GM18526 (cell line): ENCODE measurements around the gene ZNF394.

ENCODE experiments used
- POLR2A ChIP-seq: IDR thresholded peaks from 3 replicates; pipeline ENCODE4 v1.6.1; 2011; ENCODE audit not compliant: insufficient read length; ENCODE audit errors: extremely low read depth

The ZNF394 gene

DNA sequence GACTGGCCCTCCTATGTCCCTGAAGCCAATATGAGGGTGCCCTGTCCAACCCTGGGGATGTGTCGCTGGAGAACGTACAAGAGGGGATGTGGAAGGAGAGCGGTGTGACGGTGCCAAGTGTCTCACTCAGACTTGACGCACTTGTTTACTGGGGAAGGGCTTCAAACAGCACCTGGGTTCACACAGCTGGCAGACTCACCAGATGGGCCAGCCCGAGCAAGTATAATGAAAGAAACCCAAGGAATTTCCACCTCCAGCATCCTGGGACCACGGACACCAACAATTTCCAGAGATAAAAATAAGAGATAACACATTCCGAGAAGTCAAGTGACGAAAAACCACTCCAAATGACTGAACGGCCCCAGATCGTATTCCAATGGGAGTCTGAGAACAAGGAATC lies 39.4 kb downstream of the ZNF394 start:
- no peak for TF ChIP-seq POLR2A

DNA sequence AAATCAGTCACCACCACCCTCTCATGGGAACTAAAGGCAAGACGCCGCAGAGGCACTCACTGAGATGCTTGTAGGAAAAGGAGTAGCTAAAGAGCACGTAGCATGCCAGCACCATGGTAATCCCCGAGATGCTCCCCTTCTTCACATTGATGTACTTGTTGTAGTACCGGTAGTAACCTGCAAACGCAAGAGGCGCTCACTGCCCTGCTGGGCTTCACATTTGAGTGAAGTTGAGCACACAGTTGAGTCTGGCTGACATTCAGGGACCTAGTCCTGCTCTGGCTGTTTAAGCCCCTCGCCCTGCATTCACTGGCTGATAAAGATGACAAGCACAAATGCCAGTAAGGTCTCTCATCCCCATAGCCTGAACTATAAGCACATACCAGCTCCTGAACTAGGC lies 41.0 kb downstream of the ZNF394 start:
- TF ChIP-seq POLR2A, result no peak

DNA sequence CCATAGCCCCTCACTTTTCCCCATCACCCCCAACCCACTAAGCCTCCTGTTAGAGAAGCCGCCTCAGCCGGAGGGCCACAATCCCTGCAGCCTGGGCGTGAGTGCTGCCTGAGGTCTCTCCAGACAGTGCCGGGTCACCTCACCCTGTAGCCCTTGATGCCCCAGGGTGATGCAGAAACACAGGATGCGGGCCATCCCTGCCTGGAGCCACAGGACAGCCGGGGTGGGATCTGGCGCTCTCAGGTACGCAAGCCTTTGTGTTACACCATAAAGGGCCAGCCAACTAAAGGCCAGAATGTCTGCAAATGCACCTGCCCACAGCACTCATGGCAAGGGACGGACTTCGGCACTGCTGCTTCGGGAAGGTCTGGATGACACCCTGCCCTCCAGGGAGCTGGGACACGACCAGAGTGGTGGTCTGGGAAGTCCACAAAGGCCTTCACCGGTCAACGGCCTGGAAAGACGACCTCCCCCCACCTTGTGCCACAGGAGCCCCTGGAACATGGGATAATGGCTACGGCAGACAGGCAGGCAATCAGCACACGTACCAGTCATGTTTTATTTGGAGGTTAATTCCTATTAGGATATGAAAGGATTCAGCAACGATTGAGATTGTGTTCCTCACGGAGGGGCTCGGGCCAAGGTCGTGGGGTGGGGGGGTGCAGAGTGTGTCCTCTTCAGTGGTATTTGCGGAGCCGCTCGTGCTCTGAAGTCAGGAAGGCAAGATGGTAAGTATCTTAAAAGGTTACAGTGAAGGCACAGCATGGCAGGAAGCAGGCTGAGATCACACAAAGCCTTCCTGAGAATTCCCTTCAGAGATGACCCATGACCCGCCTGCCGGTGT lies 42.2 kb downstream of the ZNF394 start:
- TF ChIP-seq POLR2A, result no peak

DNA sequence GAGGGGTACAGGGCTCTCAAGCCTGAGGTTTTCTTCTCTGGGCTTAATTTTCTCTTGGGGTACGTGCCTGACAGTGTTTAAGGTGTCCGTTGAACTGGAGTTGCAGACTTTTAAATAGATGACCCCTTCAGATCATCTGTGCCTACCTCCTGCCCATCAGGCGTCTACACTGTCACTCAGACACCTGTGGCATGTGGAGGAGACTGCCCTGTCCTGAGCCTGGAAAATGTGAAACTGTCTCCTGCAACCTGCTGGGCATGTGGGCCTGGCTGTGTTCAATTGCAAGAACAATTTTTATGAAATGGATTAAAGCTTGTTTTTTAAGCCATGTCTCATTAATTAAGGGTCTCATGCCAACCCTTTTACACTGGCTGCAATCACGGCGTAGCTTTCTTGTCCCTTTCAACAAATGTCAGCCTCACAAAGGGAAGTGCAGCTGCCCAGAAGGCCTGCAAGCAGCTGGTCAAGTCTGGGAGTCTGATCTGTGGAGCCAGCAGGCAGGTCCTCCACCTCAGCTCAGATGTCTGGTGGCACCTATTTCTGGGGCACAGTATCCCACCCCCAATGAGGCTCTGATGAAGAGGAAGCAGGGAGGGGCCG lies 42.9 kb downstream of the ZNF394 start:
- no peak for TF ChIP-seq POLR2A

DNA sequence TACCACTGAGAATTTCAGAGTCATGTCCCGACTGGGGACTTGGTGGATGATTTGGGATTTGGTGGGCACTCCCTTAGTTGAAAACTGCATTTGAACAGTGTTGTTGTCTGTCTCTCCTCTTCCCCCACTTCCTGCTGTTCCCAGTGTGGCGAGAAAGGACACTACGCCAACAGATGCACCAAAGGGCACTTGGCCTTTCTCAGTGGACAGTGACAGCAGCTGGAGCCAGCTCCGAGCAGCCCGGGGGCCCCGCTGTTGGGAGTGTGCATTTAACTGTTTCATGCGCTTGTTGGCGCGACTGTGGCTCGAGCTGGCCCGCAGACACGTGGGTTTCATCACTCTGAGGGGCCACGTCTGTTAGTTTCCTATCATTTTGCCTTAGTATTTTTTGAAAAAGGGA lies 43.8 kb downstream of the ZNF394 start:
- no peak for TF ChIP-seq POLR2A

DNA sequence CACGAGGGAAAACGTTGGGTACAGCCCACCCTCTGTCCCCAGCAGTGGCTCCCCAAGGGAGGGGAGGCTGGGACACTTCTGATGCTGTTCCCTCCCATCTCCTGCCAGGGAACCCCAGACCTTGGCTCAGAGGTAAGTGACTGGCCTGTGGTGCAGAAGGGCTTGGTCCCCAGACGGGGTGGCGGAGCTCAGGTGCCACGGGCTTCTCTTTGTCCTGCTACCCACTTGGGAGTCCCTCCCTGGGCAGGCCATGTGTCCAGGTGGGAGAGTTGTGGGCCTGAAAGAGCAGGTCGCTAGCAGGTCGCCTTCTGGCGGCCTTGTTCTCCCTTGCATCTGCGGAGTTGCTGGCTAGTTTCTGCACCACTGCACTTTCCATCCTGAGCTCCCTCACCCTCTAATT lies 44.2 kb downstream of the ZNF394 start:
- no peak for TF ChIP-seq POLR2A

DNA sequence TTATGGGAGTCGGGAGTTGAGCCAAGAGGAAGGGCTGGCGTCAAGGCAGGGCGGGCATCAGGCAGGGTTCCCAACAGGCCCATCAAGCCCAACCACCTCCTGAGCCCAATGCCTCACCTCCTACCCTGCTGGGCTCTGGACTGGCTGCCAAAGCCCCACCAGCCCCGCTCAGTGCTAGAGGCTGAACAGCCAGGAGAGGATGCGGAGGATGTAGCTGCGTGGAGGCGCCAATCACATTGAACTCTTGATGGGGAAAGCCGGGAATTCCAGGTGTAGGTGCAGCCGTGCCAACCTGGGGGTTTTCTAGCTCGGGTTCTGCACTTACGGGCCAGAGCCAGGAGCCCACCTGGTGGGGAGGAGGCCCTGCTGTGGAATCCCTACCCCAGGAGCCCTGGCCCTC lies 47.0 kb downstream of the ZNF394 start:
- TF ChIP-seq POLR2A, result no peak

DNA sequence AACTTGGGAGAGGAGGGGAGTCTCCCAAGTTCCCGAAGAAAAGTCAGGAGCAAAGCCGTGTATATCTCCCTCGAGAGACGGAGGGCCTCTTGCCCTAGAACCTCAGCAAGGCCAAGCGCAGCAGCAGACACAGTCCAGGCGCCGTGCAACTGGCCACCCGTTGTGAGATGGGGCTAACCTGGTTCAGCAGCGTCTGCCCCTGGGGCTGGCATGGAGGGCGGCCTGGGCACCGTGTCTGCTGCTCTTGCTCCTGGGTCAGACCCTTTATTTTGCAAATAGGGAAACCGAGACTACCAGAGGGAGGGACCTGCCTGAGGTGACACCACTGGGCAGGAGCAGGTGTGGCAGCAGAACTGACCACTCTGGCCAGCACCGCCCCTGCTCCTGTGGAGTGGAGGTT lies 47.5 kb downstream of the ZNF394 start:
- TF ChIP-seq POLR2A, result no peak

DNA sequence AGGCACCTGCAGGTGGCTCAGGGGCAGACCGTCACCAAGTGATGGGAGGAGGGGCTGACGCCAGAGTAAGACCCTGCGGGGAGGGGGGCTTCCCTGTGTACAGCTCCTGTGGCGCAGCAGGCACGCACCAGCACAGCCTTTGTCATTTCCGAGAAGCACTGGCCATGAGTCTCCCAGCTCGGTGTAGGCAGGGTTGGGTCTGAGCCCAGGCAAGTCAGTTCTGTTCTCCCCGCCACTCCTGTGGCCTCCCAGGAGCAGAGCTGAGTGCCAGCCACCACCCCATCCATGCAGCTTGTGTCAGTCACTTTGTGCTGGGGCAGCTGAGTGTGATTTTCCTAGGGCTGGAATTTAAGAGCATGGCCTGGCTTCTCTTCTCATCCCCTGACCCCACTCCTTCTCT lies 48.1 kb downstream of the ZNF394 start:
- TF ChIP-seq POLR2A, result no peak

DNA sequence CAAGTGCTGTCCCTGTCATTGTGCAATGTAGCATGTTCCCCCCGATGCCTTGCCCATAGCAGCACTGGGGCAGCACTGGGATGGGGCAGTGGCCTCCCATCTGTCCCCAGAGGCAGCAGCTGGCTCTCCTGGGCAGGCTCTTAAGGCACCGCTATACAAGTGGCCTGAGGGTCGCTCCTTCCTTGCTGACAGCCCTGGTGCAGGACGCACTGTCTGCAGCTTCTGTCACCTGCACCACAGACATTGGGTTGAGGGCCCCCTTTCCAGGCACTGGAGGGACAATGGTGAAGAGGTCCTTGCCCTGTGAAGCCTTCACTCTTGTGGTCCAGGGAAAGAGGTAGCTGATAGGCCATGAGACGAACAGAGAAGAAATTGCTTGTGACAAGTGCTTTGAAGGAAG lies 50.8 kb downstream of the ZNF394 start:
- no peak for TF ChIP-seq POLR2A

DNA sequence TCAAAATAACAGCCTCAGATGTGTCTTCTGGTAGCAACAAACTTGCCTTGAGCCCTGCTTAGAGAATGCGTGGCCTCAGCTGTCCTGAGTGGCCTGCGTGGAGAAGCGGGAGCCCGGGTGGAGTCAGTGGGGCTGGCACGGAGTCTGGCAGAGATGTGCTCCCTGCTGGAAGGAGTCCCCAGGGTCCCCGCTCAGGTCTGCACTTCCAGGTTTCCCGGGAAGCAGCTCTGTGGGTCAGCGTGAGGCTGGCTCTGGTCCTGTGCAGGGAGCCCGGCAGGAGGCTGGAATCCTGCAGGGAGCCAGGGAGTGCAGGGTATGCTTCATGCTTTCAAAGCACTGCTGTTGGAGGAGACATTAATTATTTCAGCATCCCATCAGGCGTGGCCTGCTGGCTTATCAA lies 51.2 kb downstream of the ZNF394 start:
- TF ChIP-seq POLR2A, result no peak

DNA sequence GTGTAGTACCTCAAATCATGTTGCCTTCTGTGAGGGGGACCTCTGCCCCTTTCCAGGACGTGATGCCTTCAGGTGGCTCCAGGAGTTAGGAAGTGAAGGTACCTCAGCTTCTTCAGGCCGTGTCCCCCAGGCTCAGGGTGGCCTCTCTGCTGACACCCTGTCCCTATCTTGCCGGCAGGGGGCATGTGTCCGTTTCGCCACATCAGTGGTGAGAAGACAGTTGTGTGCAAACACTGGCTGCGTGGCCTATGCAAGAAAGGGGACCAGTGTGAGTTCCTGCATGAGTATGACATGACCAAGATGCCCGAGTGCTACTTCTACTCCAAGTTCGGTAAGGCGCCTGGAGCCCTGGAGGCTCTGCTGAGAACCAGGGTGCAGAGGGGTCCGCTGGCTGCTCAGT lies 52.1 kb downstream of the ZNF394 start:
- no peak for TF ChIP-seq POLR2A

DNA sequence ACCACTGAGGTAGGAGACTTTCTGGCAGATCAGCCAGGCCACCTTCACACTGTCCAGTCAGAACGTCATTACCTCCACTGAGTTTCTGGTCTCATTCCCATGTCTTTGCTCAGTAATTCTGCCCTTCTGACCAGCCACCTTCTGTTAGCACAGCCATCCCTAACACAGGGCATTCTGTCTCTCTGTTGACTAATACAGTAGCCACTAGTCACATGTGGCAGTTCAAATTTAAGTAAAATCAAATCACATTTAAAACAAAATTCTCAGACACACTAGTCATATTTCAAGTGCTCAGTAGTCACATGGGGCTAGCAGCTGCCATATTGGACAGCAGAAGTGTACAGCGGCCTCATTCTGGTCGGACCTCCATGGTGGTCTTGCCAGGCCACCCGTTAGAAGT lies 54.0 kb downstream of the ZNF394 start:
- TF ChIP-seq POLR2A, result no peak
